ENCODE results near the gene MEDAG.

MEDAG gene

DNA sequence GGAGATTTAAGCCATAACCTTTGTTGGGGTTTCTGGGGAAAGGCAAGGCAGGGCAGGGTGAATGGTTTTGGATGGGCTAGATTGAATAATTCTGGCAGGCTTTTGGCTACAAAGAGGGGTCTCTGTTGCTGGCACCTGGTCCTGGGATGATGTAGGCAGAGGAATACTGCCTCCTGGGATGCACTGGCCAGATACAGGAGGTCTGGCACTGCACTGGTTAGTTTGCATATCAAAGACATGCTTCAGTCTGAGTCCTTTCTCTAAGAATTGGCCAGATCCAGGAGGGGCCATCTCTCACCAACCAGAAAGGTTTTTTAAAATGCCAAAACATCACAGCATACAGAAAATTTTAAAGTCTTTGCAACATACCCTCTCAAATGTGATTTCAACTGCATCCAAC is 8.0 kb upstream of the MEDAG start:
- H3K4me1 ChIP-seq (ENCODE audit: control insufficient read depth, insufficient read depth, low read length) = no peaks in the 10 kb centered on the region
- ChIA-PET POLR2A (no interaction called here), CTCF (no interaction called here)
- no peak for TF ChIP-seq ZNF133 (tag by site-specific recombination; IDR thresholded peaks at IDR 0.05)
- TF ChIP-seq ZNF623 (tag by site-specific recombination; IDR thresholded peaks at IDR 0.05) = no peak
- TF ChIP-seq, protein P1, sequence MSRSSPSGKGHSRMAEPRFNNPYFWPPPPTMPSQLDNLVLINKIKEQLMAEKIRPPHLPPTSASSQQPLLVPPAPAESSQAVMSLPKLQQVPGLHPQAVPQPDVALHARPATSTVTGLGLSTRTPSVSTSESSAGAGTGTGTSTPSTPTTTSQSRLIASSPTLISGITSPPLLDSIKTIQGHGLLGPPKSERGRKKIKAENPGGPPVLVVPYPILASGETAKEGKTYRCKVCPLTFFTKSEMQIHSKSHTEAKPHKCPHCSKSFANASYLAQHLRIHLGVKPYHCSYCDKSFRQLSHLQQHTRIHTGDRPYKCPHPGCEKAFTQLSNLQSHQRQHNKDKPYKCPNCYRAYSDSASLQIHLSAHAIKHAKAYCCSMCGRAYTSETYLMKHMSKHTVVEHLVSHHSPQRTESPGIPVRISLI (tag by site-specific recombination; IDR thresholded peaks at IDR 0.05) = no peak
- no peak for TF ChIP-seq ZSCAN30 (tag by site-specific recombination; IDR thresholded peaks at IDR 0.05)
- TF ChIP-seq OSR2 (tag by site-specific recombination; IDR thresholded peaks at IDR 0.05) = no peak
- no peak for TF ChIP-seq ZNF132 (tag by site-specific recombination; IDR thresholded peaks at IDR 0.05; ENCODE audit: borderline replicate concordance)
- no peak for TF ChIP-seq SETDB1 (IDR thresholded peaks at IDR 0.05; ENCODE audit: insufficient read length, low read length)
- TF ChIP-seq ZNF510 (tag by site-specific recombination; IDR thresholded peaks at IDR 0.05; ENCODE audit: insufficient replicate concordance) = no peak
- no peaks in the 10 kb centered on the region for H3K9me3 ChIP-seq (ENCODE audit: control insufficient read depth, insufficient read depth, low read depth, low read length)
- no peak overlapping the region for H3K27ac ChIP-seq (ENCODE audit: extremely low read depth, low read depth, low read length)
- H3K4me3 ChIP-seq (ENCODE audit: low read depth, low read length) = no peak overlapping the region
- no peaks in the 10 kb centered on the region for H3K36me3 ChIP-seq (ENCODE audit: control insufficient read depth in 2 of 2, insufficient read depth in 1 of 2, low read length in 2 of 2)

DNA sequence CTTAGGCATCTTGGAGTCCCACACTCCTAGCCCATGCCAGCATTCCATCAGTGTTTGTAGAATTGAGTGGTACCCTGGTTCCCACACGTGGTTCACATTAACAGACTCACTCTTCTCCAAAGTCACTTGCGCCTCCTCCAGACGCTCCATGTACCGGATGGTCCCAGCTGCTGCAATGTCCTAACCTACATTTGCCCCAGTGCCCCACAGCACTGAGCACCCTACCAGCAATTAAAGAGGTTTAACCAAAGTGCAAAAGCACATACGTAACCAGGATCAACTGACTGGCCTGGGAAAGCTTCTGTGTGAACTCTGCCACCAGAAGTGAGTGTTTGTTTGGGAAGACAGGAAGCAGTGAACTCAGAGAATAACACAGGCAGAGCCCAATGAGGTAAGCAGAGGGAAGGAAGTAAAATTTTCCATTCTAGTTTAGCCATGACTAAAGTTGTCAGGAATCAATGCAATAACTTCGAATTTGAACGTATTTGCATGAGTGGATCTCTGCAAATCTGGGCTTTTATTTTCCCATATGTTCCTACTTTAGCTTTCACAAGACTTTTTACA is 7.3 kb upstream of the MEDAG start:
- Histone ChIP-seq H3K4me1 (ENCODE audit: control insufficient read depth, insufficient read depth, low read length) (no peaks in the 10 kb centered on the region), H3K9me3 (ENCODE audit: control insufficient read depth, insufficient read depth, low read depth, low read length) (no peaks in the 10 kb centered on the region), H3K36me3 (ENCODE audit: control insufficient read depth in 2 of 2, insufficient read depth in 1 of 2, low read length in 2 of 2) (no peaks in the 10 kb centered on the region), H3K27ac (ENCODE audit: extremely low read depth, low read depth, low read length) (no peak overlapping the region), H3K4me3 (ENCODE audit: low read depth, low read length) (no peak overlapping the region)
- CTCF ChIA-PET = no interaction called here
- POLR2A ChIA-PET = no interaction called here
- TF ChIP-seq HOXD13 (CRISPR knock-in tag; IDR thresholded peaks at IDR 0.05; ENCODE audit: borderline replicate concordance) = no peak
- TF ChIP-seq SETDB1 (IDR thresholded peaks at IDR 0.05; ENCODE audit: insufficient read length, low read length) = no peak
- TF ChIP-seq, protein P2, sequence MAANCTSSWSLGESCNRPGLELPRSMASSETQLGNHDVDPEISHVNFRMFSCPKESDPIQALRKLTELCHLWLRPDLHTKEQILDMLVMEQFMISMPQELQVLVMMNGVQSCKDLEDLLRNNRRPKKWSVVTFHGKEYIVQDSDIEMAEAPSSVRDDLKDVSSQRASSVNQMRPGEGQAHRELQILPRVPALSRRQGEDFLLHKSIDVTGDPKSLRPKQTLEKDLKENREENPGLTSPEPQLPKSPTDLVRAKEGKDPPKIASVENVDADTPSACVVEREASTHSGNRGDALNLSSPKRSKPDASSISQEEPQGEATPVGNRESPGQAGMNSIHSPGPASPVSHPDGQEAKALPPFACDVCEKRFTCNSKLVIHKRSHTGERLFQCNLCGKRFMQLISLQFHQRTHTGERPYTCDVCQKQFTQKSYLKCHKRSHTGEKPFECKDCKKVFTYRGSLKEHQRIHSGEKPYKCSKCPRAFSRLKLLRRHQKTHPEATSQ (tag by site-specific recombination; IDR thresholded peaks at IDR 0.05) = no peak
- TF ChIP-seq ZNF629 (tag by site-specific recombination; IDR thresholded peaks at IDR 0.05) = no peak

DNA sequence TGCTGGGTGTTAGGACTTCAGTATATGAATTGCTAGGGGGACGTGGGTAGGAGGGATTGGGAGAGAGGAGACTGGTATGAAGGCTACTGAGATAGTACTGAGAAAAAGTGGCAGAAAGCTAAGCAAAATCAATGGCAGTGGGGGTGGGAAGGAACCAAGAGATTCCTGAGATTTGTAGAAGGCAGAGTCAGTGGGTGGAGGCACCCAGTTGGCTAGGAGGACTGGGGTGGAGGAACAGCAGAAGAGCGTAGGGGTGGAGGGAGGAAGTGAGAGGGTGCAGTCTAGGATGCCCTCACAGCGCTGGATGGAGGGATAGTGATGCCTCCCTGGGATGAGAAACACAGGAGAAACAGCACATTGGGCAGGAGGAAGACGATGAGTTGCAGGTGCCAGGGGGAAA is 5.6 kb upstream of the MEDAG start:
- POLR2A ChIA-PET = no interaction called here

DNA sequence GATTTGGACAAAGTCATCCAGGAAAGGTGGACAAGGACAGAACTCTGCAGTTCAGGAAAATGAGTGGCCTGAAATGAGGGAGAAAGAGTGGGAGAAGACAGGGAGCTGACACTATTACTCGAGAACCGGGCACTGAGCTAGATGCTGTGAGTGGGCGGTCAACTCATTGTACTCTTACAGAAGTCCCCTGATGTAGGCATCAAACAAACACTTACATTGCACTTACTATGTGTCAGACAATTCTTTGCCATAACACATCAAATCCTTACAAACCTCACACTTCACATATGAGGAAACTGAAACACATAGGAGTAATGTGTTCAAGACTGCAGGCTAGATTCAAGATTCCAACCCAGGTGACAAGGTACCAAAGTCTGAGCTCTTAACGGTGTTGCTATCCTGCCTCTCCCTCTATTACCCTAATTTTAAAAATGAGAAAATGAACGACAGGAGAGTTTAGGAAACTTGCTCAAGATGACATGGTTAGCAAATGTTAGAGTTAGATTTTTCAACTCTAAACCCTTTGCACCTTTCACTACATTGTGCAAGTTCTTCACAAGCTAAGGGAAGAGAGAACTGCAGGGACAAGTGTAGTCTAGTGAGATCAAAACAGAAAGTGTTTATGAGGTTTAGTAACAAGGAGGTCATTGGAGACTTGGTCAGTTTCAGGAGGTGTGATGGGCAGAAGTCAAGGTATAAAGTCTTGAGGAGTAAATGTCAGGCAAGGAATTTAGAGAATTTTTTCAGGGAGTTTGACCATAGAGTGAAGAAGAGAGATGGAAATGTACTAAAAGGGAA is 4.9 kb upstream of the MEDAG start:
- CTCF ChIA-PET = interaction anchor here (1.0 kb wide), 1 partner anchor 9 kb away, joined by 6 read pairs; no protein-coding TSS in a partner anchor
- POLR2A ChIA-PET = no interaction called here
- H3K9me3 ChIP-seq (ENCODE audit: control insufficient read depth, insufficient read depth, low read depth, low read length) = no peaks in the 10 kb centered on the region
- no peak overlapping the region for H3K27ac ChIP-seq (ENCODE audit: extremely low read depth, low read depth, low read length)
- no peaks in the 10 kb centered on the region for H3K4me1 ChIP-seq (ENCODE audit: control insufficient read depth, insufficient read depth, low read length)
- TF ChIP-seq ZNF701 (tag by site-specific recombination; IDR thresholded peaks at IDR 0.05) = no peak
- TF ChIP-seq, protein P3, sequence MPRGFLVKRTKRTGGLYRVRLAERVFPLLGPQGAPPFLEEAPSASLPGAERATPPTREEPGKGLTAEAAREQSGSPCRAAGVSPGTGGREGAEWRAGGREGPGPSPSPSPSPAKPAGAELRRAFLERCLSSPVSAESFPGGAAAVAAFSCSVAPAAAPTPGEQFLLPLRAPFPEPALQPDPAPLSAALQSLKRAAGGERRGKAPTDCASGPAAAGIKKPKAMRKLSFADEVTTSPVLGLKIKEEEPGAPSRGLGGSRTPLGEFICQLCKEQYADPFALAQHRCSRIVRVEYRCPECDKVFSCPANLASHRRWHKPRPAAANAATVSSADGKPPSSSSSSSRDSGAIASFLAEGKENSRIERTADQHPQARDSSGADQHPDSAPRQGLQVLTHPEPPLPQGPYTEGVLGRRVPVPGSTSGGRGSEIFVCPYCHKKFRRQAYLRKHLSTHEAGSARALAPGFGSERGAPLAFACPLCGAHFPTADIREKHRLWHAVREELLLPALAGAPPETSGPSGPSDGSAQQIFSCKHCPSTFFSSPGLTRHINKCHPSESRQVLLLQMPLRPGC (tag by site-specific recombination; IDR thresholded peaks at IDR 0.05) = no peak
- TF ChIP-seq, protein P4, sequence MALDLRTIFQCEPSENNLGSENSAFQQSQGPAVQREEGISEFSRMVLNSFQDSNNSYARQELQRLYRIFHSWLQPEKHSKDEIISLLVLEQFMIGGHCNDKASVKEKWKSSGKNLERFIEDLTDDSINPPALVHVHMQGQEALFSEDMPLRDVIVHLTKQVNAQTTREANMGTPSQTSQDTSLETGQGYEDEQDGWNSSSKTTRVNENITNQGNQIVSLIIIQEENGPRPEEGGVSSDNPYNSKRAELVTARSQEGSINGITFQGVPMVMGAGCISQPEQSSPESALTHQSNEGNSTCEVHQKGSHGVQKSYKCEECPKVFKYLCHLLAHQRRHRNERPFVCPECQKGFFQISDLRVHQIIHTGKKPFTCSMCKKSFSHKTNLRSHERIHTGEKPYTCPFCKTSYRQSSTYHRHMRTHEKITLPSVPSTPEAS (tag by site-specific recombination; IDR thresholded peaks at IDR 0.05) = no peak
- no peak for TF ChIP-seq SETDB1 (IDR thresholded peaks at IDR 0.05; ENCODE audit: insufficient read length, low read length)
- TF ChIP-seq ZNF266 (tag by site-specific recombination; IDR thresholded peaks at IDR 0.05; ENCODE audit: low read depth) = no peak
- no peak for TF ChIP-seq ZNF621 (tag by site-specific recombination; IDR thresholded peaks at IDR 0.05)
- TF ChIP-seq ZNF658 (tag by site-specific recombination; IDR thresholded peaks at IDR 0.05) = no peak
- no peak for TF ChIP-seq ZNF366 (tag by site-specific recombination; conservative IDR thresholded peaks at IDR 0.05)
- no peak for TF ChIP-seq ZNF623 (tag by site-specific recombination; IDR thresholded peaks at IDR 0.05)
- H3K36me3 ChIP-seq (ENCODE audit: control insufficient read depth in 2 of 2, insufficient read depth in 1 of 2, low read length in 2 of 2) = no peaks in the 10 kb centered on the region
- H3K4me3 ChIP-seq (ENCODE audit: low read depth, low read length) = no peak overlapping the region

More for the DNA sequence above, 5.6 kb upstream of the MEDAG start:
- no peak overlapping the region for H3K27ac ChIP-seq (ENCODE audit: extremely low read depth, low read depth, low read length)
- H3K36me3 ChIP-seq (ENCODE audit: control insufficient read depth in 2 of 2, insufficient read depth in 1 of 2, low read length in 2 of 2) = no peaks in the 10 kb centered on the region
- H3K4me1 ChIP-seq (ENCODE audit: control insufficient read depth, insufficient read depth, low read length) = no peaks in the 10 kb centered on the region
- H3K4me3 ChIP-seq (ENCODE audit: low read depth, low read length) = no peak overlapping the region
- CTCF ChIA-PET = no interaction called here
- H3K9me3 ChIP-seq (ENCODE audit: control insufficient read depth, insufficient read depth, low read depth, low read length) = no peaks in the 10 kb centered on the region
- TF ChIP-seq EGR2 (tag by site-specific recombination; IDR thresholded peaks at IDR 0.05; ENCODE audit: low read depth) (0 out of 2 replicates have a peak, but pooled peaks have one; percentile 15), ZBTB48 (tag by site-specific recombination; IDR thresholded peaks at IDR 0.05) (no peak)
